ENCODE data around the gene DNASE1.

DNASE1 gene

DNA sequence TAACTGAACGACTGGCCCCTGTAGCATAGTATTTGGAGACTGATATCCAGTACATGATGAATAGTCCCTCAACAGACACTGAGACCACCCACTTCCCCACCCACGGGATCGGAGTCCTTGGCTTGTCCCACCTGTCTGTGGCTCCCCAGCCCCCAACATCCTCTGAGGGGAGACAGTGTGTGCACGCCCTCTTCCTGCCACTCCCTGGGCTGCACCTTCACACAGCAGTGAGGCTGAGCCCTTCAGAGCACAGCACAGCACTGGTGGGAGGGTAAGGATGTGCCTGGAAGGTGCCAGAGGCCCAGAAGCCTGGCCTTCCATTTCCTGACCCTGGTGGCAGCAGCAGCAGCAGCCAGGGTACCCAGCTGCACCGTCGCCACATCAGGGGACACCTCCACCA lies 11.0 kb downstream of the DNASE1 start:
- 93% methylated on average over 6 of the region's 6 CpGs for whole genome bisulfite sequencing
- Histone ChIP-seq H2AFZ (ENCODE audit: low read depth, low read length) (no peak overlapping the region), H2BK120ac (ENCODE audit: low read depth, low read length) (no peak overlapping the region), H3K4me3 (ENCODE audit: insufficient read depth in 1 of 2, low read depth in 1 of 2, low read length in 2 of 2) (no peak overlapping the region), H3K23ac (ENCODE audit: low read length in 2 of 2) (no peak overlapping the region), H2BK12ac (ENCODE audit: low read length in 2 of 2) (no peak overlapping the region), H3K79me1 (replicated peaks; ENCODE audit: low read length, poor library complexity, severe bottlenecking) (peaks cover 16% of the 10 kb centered on the region), H3K27me3 (ENCODE audit: control insufficient read depth in 1 of 2, insufficient read depth in 1 of 2, low read length in 2 of 2) (no peaks in the 10 kb centered on the region), H2BK15ac (ENCODE audit: low read depth, poor library complexity, severe bottlenecking) (no peak overlapping the region), H4K8ac (ENCODE audit: low read length) (no peak overlapping the region), H3K9ac (ENCODE audit: low read length) (no peak overlapping the region), H3K18ac (ENCODE audit: low read depth in 1 of 2, low read length in 2 of 2) (no peak overlapping the region), H2AK5ac (ENCODE audit: low read length, severe bottlenecking) (no peak overlapping the region), H3K27ac (ENCODE audit: low read length, poor library complexity, severe bottlenecking) (no peak overlapping the region), H3K36me3 (ENCODE audit: control insufficient read depth in 1 of 2, insufficient read depth in 2 of 2, low read depth in 1 of 2, low read length in 2 of 2) (peaks cover 65 to 69% of the 10 kb centered on the region in 2 experiments), H2BK5ac (ENCODE audit: low read depth, low read length, poor library complexity, severe bottlenecking) (no peak overlapping the region), H3K4me2 (ENCODE audit: low read length, poor library complexity, severe bottlenecking) (no peak overlapping the region), H3K14ac (ENCODE audit: low read length in 2 of 2) (no peak overlapping the region), H3K9me3 (ENCODE audit: control insufficient read depth, low read length) (peaks cover 10% of the 10 kb centered on the region), H3K4me1 (ENCODE audit: control insufficient read depth, insufficient read depth, low read depth, low read length) (peaks cover 2% of the 10 kb centered on the region), H3K4ac (ENCODE audit: low read depth in 1 of 2, low read length in 2 of 2) (no peak overlapping the region), H4K91ac (ENCODE audit: low read length) (no peak overlapping the region)
- DNase-seq = no peak

DNA sequence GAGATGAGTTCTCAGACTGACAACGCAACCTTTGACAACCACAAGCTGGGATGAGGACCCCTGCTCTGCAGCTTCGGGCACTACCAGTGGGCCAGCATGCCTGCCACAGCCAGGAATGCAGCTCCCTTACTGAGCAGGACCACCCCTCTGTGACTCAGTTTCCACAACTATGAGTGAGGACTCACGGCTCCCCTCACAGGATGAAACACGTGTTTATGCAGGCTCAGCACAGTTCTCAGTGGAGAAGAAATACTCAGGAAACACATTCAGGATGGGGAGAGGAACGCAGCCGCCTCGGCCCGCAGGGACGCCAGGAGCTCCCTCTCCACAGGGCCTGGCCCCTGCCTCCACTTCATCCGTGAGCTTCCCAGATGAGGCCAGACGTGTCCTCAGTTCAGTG lies 14.1 kb downstream of the DNASE1 start:
- Histone ChIP-seq H2BK120ac (ENCODE audit: low read depth, low read length) (no peak overlapping the region), H3K9ac (ENCODE audit: low read length) (no peak overlapping the region), H3K18ac (ENCODE audit: low read depth in 1 of 2, low read length in 2 of 2) (no peak overlapping the region), H3K79me1 (replicated peaks; ENCODE audit: low read length, poor library complexity, severe bottlenecking) (peaks cover 12% of the 10 kb centered on the region), H4K8ac (ENCODE audit: low read length) (no peak overlapping the region), H2BK5ac (ENCODE audit: low read depth, low read length, poor library complexity, severe bottlenecking) (no peak overlapping the region), H3K4ac (ENCODE audit: low read depth in 1 of 2, low read length in 2 of 2) (no peak overlapping the region), H2BK12ac (ENCODE audit: low read length in 2 of 2) (no peak overlapping the region), H4K91ac (ENCODE audit: low read length) (no peak overlapping the region), H2BK15ac (ENCODE audit: low read depth, poor library complexity, severe bottlenecking) (no peak overlapping the region), H2AFZ (ENCODE audit: low read depth, low read length) (no peak overlapping the region), H3K27me3 (ENCODE audit: control insufficient read depth in 1 of 2, insufficient read depth in 1 of 2, low read length in 2 of 2) (no peaks in the 10 kb centered on the region), H3K4me2 (ENCODE audit: low read length, poor library complexity, severe bottlenecking) (no peak overlapping the region), H3K14ac (ENCODE audit: low read length in 2 of 2) (no peak overlapping the region), H3K4me1 (ENCODE audit: control insufficient read depth, insufficient read depth, low read depth, low read length) (peaks cover 2% of the 10 kb centered on the region), H3K23ac (ENCODE audit: low read length in 2 of 2) (no peak overlapping the region), H3K9me3 (ENCODE audit: control insufficient read depth, low read length) (peaks cover 10% of the 10 kb centered on the region), H3K4me3 (ENCODE audit: insufficient read depth in 1 of 2, low read depth in 1 of 2, low read length in 2 of 2) (no peak overlapping the region), H2AK5ac (ENCODE audit: low read length, severe bottlenecking) (no peak overlapping the region), H3K36me3 (ENCODE audit: control insufficient read depth in 1 of 2, insufficient read depth in 2 of 2, low read depth in 1 of 2, low read length in 2 of 2) (peaks cover 61 to 66% of the 10 kb centered on the region in 2 experiments), H3K27ac (ENCODE audit: low read length, poor library complexity, severe bottlenecking) (no peak overlapping the region)
- 98% methylated on average over 11 of the region's 11 CpGs for WGBS
- no peak for DNase-seq

DNA sequence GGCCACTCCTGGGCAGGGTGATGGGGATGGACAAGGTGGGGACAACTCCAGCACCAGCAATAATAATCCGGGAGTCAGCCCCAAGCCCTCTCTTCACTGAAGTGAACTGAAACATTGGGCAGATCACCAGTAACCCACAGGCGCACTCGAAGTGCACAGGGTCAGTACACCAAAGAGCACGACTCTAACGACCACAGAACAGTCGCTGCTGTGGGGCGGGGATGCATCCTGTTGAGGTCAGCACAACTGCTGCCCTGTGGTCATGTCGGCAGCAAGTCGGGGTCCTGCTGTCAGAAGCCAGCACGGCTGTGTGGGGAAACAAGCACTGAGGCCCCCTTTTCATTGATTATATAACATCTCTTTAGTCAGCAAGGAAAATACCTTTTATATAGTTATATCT lies 14.6 kb downstream of the DNASE1 start:
- WGBS = 96% methylated on average over 10 of the region's 10 CpGs
- H4K91ac ChIP-seq (ENCODE audit: low read length) = no peak overlapping the region
- no peak for DNase-seq

DNA sequence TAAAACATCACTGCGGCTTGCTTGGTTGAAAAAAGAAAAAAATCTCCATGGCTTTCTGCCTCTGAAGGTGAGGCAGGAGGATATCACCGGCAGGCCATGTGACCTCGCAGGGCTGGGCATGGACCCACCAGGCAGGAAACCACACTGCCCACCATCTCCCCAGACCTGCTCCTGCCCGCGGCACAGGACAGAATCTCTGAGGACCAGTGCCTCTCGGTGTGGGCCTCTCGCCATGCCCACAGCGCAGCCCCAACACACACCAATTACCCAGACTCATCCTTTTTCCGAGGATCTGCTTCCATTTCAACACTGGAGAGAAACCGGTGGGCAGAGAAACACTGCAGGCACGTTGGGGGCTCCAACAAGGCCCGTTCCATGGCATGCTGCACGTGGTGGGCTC lies 16.2 kb downstream of the DNASE1 start:
- Histone ChIP-seq H3K36me3 (ENCODE audit: control insufficient read depth in 1 of 2, insufficient read depth in 2 of 2, low read depth in 1 of 2, low read length in 2 of 2) (peaks cover 64 to 68% of the 10 kb centered on the region in 2 experiments), H3K23ac (ENCODE audit: low read length in 2 of 2) (no peak overlapping the region), H3K4me3 (ENCODE audit: insufficient read depth in 1 of 2, low read depth in 1 of 2, low read length in 2 of 2) (no peak overlapping the region), H3K4ac (ENCODE audit: low read depth in 1 of 2, low read length in 2 of 2) (no peak overlapping the region), H3K27ac (ENCODE audit: low read length, poor library complexity, severe bottlenecking) (no peak overlapping the region), H3K27me3 (ENCODE audit: control insufficient read depth in 1 of 2, insufficient read depth in 1 of 2, low read length in 2 of 2) (no peaks in the 10 kb centered on the region), H3K4me1 (ENCODE audit: control insufficient read depth, insufficient read depth, low read depth, low read length) (peaks cover 6% of the 10 kb centered on the region), H3K9ac (ENCODE audit: low read length) (no peak overlapping the region), H3K79me1 (replicated peaks; ENCODE audit: low read length, poor library complexity, severe bottlenecking) (peaks cover 7% of the 10 kb centered on the region), H2AK5ac (ENCODE audit: low read length, severe bottlenecking) (no peak overlapping the region), H4K8ac (ENCODE audit: low read length) (no peak overlapping the region), H3K18ac (ENCODE audit: low read depth in 1 of 2, low read length in 2 of 2) (no peak overlapping the region), H3K4me2 (ENCODE audit: low read length, poor library complexity, severe bottlenecking) (no peak overlapping the region), H2AFZ (ENCODE audit: low read depth, low read length) (no peak overlapping the region), H2BK5ac (ENCODE audit: low read depth, low read length, poor library complexity, severe bottlenecking) (no peak overlapping the region), H3K14ac (ENCODE audit: low read length in 2 of 2) (no peak overlapping the region), H3K9me3 (ENCODE audit: control insufficient read depth, low read length) (peaks cover 10% of the 10 kb centered on the region), H4K91ac (ENCODE audit: low read length) (no peak overlapping the region), H2BK12ac (ENCODE audit: low read length in 2 of 2) (no peak overlapping the region), H2BK15ac (ENCODE audit: low read depth, poor library complexity, severe bottlenecking) (no peak overlapping the region), H2BK120ac (ENCODE audit: low read depth, low read length) (no peak overlapping the region)
- 98% methylated on average over 13 of the region's 13 CpGs for WGBS
- no peak for DNase-seq

More for the DNA sequence above, 14.6 kb downstream of the DNASE1 start:
- Histone ChIP-seq H3K9ac (ENCODE audit: low read length) (no peak overlapping the region), H3K18ac (ENCODE audit: low read depth in 1 of 2, low read length in 2 of 2) (no peak overlapping the region), H3K4me3 (ENCODE audit: insufficient read depth in 1 of 2, low read depth in 1 of 2, low read length in 2 of 2) (no peak overlapping the region), H3K9me3 (ENCODE audit: control insufficient read depth, low read length) (peaks cover 10% of the 10 kb centered on the region), H4K8ac (ENCODE audit: low read length) (no peak overlapping the region), H3K23ac (ENCODE audit: low read length in 2 of 2) (no peak overlapping the region), H3K27ac (ENCODE audit: low read length, poor library complexity, severe bottlenecking) (no peak overlapping the region), H3K79me1 (replicated peaks; ENCODE audit: low read length, poor library complexity, severe bottlenecking) (peaks cover 12% of the 10 kb centered on the region), H3K36me3 (ENCODE audit: control insufficient read depth in 1 of 2, insufficient read depth in 2 of 2, low read depth in 1 of 2, low read length in 2 of 2) (peaks cover 63 to 66% of the 10 kb centered on the region in 2 experiments), H3K27me3 (ENCODE audit: control insufficient read depth in 1 of 2, insufficient read depth in 1 of 2, low read length in 2 of 2) (no peaks in the 10 kb centered on the region), H2AFZ (ENCODE audit: low read depth, low read length) (no peak overlapping the region), H3K4me1 (ENCODE audit: control insufficient read depth, insufficient read depth, low read depth, low read length) (peaks cover 2% of the 10 kb centered on the region), H2BK15ac (ENCODE audit: low read depth, poor library complexity, severe bottlenecking) (no peak overlapping the region), H2BK120ac (ENCODE audit: low read depth, low read length) (no peak overlapping the region), H2BK12ac (ENCODE audit: low read length in 2 of 2) (no peak overlapping the region), H2AK5ac (ENCODE audit: low read length, severe bottlenecking) (no peak overlapping the region), H3K14ac (ENCODE audit: low read length in 2 of 2) (no peak overlapping the region), H2BK5ac (ENCODE audit: low read depth, low read length, poor library complexity, severe bottlenecking) (no peak overlapping the region), H3K4me2 (ENCODE audit: low read length, poor library complexity, severe bottlenecking) (no peak overlapping the region), H3K4ac (ENCODE audit: low read depth in 1 of 2, low read length in 2 of 2) (no peak overlapping the region)
